GM19025 (cell line): ENCODE measurements around the gene IFNLR1.

ENCODE experiments used
- ATAC-seq: cut with Tn5 transposase; IDR thresholded peaks from one replicate; pipeline ENCODE4 v1.9.1; 2021; ENCODE audit warnings: mild to moderate bottlenecking, low read depth, moderate library complexity; ENCODE audit not compliant: unreplicated experiment

IFNLR1 gene

GRCh38 chr1:24206516-24207394 is 19.7 kb upstream of the IFNLR1 start:
- no peak for ATAC-seq

- ATAC-seq: no peak
Observed at GRCh38 chr1:24206083-24206464, 19.0 kb upstream of the IFNLR1 start.

DNA sequence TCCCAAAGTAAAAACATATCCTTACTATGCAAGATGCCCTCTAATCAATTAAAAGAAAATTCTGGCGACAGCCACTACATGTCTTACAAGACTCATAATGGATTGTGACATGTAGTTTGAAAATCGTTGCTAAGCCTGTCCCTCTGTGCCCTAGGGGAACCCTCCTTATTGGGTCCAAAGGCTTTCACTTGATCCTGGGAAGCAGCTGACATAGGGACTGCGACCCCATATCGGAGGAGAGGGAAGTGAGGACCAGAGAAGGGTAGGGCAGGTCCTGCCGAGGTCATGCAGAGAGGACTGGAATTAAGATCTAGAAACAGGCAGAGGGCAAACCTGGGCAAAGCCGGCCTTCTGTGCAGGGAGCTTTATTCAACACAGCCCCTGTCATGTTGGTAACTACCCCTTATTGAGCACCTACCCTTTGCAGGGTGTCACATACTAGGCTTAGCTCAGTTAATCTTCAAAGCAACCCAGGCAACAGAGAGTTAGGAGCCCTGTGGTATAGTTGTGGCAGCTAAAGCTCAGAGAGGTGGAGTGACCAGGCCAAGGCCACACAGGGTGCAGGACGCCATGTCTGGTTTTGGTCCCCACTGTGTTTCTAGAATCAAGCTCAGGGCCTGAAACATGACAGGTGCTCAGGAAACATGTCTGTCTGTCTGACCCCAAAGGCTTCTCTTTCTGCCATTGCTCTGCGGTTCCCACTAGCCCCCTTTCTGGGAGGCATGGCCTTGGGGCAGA is 18.4 kb upstream of the IFNLR1 start:
- ATAC-seq: no peak

GRCh38 chr1:24204116-24204515 is 17.0 kb upstream of the IFNLR1 start:
- no peak for ATAC-seq

- no peak for ATAC-seq
Observed at GRCh38 chr1:24203404-24203803, 16.3 kb upstream of the IFNLR1 start.

DNA sequence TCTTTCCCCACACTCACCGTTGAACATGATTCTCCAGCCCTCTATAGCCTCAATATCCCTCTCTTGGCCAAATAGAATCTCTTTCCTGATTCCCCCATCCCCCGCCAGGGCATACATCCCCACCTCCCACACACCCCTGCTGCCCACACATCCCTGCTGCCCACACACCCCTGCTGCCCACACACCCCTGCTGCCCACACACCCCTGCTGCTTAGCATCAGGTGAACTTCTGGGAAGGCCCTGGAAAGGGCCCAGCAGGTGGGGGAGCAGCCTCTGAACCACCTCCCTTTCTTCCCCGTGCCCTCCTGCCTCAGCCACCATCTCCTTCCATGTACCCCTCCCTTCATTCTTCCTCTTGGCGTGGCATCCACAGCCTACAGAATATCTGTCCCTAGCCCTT is 15.9 kb upstream of the IFNLR1 start:
- ATAC-seq: no peak

- no peak for ATAC-seq
Observed at GRCh38 chr1:24202556-24202955, 15.5 kb upstream of the IFNLR1 start.

DNA sequence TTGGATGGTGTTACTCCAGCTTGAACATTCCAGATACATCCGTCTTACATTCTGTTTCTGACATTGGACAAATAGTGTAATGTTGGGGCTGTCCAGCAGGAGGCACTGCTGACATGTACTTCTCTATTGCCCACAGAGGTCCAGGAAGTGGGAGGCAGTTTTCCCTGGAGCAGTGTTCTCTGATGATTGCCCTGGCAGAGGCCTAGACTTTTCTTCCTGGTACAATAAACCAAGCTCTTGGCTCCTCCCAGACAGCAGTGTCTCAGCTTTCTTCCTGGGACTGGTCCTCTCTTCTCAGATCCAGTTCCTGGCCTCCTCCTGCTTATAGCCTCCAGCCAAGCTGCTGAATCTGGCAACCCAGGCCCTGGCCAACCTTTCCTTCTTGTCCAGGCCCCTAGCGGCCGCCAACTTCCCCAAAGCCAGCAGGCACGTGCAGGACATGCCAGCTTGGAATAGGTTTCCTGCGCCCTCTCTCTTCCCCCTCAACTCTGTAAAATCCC is 14.9 kb upstream of the IFNLR1 start:
- no peak for ATAC-seq

GRCh38 chr1:24199291-24199900 is 12.3 kb upstream of the IFNLR1 start:
- no peak for ATAC-seq

GRCh38 chr1:24198766-24199165 is 11.7 kb upstream of the IFNLR1 start:
- ATAC-seq: no peak

GRCh38 chr1:24195874-24196273 is 8.8 kb upstream of the IFNLR1 start:
- ATAC-seq: no peak

DNA sequence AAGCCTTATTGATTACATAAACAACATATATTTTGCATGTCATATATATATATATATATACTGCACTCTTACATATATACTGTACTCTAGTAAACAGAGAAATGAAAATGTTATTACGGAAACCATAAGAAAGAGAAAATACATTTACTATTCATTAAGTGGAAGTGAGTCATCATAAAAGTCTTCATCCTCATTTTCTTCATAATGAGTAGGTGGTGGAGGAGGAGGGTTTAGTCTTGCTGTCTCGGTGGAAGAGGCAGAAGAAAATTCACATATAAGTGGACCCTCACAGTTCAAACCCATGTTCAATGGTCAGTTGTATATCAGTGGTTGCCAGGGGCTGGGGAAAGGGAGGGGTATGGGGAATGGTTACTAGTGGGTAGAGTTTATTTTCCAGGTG is 8.0 kb upstream of the IFNLR1 start:
- ATAC-seq: no peak

GRCh38 chr1:24193046-24193445 is 6.0 kb upstream of the IFNLR1 start:
- ATAC-seq: no peak

DNA sequence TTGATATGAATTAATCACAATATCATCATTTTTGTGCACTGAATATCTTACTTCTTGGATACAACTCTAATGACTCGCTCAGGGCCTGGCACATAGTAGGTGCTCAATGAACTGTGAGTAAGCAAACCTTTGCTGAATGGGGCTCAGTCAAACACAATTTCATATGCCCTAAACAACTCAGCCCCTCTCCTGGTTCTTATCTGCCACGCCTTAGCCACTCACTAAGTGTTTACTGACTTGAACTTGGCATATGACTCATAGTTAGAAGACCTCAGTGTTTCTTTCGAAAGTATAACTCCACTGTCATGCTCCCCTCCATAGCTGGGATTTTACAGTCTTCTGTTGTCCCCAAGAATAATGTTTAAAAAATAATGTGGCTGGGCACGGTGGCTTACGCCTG is 4.8 kb upstream of the IFNLR1 start:
- no peak for ATAC-seq

DNA sequence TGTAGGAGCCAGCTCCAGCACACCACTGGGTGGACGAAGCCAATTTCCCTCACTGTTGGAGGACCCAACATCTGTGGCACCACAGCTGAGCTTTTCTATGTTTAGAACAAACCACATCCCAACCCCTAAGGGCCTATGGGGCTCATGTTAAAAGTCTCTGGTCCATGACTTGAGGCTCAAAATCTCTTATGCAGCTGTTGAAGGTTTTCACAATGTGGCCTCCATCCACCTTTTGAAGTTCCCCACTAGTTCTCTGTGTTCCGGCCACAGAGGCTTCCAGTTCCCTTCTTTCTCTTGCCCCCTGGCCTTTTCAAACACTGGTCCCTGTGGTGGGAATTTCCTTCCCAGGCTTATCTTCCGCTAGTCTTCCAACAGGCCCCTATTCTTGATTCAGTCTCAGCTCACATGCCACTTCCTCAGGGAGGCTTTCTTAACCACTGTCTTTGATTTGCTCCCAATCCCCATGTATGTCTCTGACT is 3.9 kb upstream of the IFNLR1 start:
- ATAC-seq: peak; percentile 55

- no peak for ATAC-seq
Observed at GRCh38 chr1:24189528-24189927, 2.4 kb upstream of the IFNLR1 start.

GRCh38 chr1:24186711-24186992 is 437 bp downstream of the IFNLR1 start:
- ATAC-seq: no peak

- ATAC-seq: no peak
Observed at GRCh38 chr1:24186031-24186710, 918 bp downstream of the IFNLR1 start.

DNA sequence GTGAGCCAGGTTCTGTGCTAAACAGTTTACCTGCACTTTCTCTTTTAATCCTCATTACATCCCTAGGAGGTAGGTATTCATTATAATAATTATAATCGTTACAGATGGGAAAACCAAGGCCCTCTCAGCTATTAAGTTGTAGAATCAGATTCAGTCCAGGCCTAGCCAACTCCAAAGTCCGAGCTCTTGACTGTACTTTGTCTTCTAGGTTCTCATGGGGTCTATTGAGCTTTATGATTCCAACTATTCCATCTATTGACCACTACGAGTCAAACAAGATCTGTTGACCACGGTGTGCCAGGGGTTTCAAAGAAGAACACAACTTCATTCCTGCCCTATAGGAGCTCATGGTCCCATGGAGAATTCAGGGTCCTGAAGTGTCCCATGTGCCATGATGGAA is 2.0 kb downstream of the IFNLR1 start:
- ATAC-seq: no peak

DNA sequence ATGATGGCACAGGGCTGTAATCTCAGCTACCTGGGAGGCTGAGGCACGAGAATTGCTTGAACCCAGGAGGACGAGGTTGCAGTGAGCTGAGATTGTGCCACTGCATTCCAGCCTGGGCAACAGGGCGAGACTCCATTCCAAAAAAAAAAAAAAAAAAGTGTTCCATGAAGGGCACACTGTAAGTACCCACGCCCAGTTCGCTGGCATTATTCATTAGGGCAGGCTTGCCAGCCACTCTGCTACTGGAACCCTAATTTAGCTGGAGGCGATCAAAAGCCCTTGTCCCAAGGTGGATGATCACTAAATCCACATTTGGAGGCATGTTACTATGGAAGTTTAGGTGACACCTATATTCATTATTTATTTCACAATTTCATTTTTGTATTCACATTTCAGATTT is 5.0 kb downstream of the IFNLR1 start:
- no peak for ATAC-seq

GRCh38 chr1:24181619-24182018 is 5.5 kb downstream of the IFNLR1 start:
- no peak for ATAC-seq
